IPS-11a (cell line): Measurements from ENCODE around the gene JAKMIP2.
"Not testable (repeated sequence)": the region's sequence is repeated elsewhere in the genome, so short reads cannot be mapped to it uniquely, and the experiment has no call there.

ENCODE experiments used
- H3K4me3 ChIP-seq: one replicate; pipeline ENCODE4 v1.5.1; 2013; ENCODE audit warnings: low read depth, low read length, control low read depth

The JAKMIP2 gene

DNA sequence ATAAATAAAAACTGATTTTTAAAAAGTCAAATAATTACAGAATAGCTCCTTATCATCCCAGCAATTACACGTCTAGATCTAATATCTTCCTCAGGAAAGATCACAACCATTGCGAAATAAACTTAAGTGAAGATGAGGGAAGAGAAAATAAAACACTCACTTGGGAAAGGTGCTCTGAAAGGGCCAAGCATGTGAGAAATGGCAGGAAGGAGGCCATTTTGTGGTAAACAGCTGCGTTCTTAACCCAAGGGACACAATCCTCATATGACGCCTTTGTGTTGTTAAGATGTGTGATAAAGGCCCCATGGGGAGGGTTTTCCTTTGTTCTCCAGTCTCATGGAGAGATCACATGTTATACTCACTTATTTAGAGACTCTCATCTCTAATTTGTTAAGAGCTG is 32.5 kb downstream of the JAKMIP2 start:
- no peak overlapping the region for H3K4me3 ChIP-seq

GRCh38 chr5:147748590-147748989 is 33.9 kb downstream of the JAKMIP2 start:
- H3K4me3 ChIP-seq, result no peak overlapping the region

DNA sequence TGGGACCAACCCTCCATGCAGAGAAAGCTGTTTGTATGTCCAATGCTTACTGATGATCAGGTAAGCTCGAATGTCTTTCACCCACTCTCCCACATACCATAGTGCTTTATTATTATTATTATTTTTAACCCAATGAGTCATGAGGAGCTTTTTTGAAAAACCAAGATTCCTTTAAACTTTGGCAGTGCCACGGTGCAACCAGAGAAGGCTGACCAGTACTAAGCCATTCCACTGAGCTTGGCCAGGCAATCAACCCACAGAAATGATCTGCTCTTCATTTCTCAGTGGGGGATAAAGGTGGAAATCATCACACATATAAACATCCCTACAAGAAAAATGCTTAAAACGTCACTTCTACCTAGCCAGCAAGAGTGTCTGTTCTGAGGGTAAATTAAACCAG is 35.5 kb downstream of the JAKMIP2 start:
- no peak overlapping the region for H3K4me3 ChIP-seq

DNA sequence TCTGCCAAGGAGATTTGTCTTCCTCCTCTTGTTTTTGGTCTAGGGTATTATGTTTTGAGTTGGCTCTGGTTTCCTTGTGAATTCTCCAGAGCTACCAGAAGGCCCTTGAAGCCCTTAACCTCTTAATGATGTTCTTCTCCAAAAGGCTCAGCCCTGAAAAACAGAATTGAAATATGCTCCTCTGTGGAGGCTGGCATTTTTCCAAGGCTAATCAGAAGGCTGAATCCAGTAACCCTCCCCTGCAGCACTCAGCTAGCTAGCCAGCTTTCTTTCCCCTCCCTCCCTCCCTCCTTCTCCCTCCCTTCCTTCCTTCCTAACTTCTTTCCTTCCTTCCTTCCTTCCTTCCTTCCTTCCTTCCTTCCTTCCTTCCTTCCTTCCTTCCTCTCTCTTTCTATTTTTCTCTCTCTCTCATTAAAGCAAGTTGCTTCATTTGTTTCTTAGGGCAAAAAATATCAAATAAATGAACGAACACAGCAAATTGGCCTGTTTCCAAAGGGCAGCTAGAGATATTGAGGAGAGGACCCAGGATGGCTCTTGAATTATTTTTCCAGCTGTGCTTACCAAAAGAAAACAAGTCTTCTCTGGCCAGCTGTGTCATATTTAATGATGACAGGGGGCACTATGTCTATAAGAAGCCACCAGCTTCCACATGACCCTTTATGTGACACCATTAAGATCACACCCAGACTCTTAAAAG is 38.7 kb downstream of the JAKMIP2 start:
- no peak overlapping the region for H3K4me3 ChIP-seq

DNA sequence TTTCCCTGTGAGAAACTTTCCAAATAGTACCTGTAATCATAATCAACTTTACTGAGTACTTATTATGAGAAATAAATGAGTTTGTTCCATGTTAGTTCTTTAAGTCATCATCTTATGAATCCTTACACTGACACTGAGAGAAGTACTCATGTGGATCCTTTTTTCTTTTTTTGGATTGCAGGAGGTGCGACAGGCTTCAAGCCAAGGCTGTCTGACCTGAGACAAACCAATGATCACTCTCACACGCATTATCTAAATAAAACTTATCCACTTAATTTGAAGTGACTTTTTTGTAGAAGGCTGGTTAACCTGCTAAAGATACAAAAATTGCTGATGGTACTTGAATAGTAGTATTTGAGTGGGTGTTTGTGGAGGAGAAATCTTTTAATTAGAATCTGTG is 39.5 kb downstream of the JAKMIP2 start:
- H3K4me3 ChIP-seq, result no peak overlapping the region

DNA sequence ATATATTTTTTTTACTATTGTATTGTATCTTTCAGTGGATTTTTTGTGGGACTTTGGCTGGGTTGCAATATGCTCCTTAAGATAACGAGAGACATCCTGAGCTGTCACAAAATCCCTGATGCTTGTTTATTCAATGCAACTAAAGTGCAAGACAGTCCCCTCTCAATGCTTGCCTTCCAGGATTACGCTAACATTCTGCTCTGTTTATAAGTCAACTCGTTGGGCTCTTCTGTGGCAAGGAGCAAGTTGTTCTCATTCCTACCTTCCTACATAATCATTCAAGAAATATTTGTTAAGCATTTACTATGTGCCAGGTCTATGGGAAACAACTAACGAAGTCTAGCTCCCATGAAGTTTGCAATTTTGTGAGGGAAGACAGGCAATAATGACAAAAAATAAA is 40.4 kb downstream of the JAKMIP2 start:
- no peak overlapping the region for H3K4me3 ChIP-seq

DNA sequence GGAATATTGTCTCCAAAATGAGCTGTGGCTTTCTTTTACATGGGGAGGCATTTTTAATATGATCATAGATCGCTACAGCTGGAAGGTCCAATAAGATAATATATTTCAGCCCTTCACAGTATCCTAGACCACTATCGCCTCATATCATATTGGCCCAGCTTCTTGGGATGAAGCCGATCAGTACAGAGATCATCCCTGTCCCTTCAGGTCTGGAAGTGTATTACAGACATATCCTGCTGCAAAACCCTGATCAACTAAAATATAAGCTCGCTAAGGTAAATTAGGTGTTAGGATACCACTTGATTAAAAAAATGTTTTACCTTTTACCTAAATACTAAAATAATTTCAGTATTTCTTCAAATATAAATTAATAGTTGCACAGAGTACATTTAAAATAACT is 41.7 kb downstream of the JAKMIP2 start:
- H3K4me3 ChIP-seq, result no peak overlapping the region

DNA sequence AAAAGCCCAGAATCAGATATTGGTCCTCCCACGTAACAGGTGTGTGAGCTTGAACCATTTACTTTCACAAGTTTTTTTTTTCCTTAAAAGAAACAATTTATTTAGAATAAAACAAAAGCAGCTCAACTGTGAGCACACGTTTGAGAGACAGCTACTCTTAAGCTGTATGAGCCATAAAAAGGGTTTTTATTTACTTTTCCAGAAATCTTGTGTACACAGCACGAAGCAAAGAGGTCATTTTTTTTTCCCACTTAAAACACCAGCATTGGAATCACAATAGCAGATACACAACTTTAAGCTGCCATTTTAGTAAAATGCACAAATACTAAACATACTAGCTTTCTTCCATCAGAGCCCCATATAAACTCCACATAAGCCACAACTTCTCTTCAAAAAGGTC is 44.6 kb downstream of the JAKMIP2 start:
- no peak overlapping the region for H3K4me3 ChIP-seq

- no peak overlapping the region for H3K4me3 ChIP-seq
These were observed 46.9 kb downstream of the JAKMIP2 start for GRCh38 chr5:147735621-147736125.

DNA sequence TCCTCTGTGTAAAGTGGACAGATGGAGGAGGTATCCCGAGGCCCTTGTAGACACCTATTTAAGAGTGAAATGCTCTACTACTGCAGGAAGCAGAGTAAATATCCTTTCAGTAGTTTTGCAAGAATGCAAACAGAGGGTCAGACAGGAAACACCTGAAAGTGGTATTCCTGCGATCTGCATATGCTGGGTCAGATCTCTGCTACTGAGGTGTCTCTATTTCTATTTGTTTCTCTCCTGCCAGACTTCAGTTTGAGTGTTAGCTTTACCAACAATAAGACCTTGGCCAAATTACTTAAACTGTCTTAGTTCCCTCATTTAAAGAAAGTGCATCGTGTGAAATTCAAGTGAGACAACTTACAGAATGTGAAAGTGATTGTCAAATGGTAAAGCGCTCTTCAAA is 47.6 kb downstream of the JAKMIP2 start:
- no peak overlapping the region for H3K4me3 ChIP-seq

DNA sequence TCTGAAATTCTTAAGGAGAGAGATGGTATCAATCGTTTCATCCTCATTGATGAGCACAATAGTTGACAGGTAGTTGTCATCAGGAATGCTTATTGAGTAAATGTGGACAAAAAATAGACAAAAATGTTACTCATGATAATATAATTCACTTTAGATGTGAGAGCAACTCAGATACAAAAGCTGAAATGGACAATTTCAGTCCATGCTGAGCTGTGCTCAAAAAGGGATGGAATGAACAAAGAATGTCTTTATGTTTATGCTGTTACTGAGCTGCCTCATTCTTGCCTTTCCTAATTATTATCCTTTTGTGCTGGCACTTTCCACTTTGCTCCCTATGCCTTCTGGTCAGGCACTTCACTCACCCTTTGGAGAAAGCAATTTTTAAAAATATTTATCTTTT is 49.5 kb downstream of the JAKMIP2 start:
- no peak overlapping the region for H3K4me3 ChIP-seq

DNA sequence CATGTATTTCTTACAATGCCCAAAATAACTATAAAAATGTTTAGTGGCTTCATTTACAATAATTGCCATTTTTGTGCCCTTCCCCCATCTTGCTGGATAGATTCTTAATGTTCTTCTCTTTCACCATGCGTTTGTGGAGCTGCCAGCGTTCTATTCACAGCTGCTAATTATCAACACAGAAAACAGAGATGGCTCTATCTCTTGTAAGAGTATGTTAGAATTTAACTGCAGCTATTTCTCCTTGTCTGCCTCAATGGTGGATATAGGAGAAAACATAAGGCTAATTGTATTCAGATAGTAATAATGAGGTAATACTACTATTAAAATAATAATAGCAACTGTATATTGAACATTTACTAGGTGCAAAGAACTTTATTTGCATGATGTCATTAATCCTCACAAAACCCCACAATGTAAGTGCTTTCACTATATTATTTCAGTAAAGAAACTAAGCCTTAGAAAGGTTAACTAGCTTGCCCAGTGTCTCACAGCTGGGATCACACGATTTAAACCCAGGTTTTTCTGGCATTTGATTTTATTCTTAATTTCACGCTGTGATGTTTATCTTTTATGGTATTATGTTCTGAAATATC is 50.1 kb downstream of the JAKMIP2 start:
- H3K4me3 ChIP-seq, result no peak overlapping the region

DNA sequence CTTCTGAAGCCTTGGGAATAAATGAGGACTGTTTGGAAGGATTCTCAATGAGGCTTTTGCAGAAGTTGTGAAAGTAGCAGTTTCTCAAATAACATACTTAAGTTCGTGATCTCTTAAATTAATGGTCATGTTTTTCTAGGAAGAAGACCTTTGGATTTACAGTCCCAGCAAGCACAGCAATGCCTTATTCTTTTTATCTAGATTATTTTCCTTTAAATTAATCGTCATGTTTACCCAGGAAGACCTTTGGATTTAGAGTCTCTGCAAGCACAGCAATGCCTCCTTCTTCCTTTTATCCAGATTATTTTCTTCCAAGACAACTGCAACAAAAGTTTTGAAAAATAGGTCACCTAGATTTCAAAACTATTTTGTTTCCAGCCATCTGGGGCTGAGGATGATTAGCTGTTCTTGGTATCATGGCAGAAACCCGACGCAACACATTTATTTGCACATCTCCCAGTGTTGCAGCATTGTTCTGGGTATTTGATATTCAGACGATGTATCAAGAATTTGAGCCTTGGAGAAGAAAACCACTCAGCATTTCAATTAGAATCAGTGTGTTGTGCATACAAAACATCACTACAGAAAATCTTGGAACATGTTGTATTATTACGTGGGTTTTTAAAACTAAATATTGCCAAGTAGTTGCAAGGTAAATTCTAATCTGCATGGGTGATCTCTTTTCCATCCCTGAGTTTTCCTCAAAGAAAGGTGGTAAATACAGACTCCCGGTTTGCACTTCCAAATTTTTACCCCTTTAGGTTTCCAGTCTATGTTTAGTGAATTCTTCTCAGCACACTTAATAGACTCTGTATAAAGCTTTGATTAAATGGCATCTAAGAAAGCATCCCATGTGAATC is 50.9 kb downstream of the JAKMIP2 start:
- H3K4me3 ChIP-seq, result no peak overlapping the region

DNA sequence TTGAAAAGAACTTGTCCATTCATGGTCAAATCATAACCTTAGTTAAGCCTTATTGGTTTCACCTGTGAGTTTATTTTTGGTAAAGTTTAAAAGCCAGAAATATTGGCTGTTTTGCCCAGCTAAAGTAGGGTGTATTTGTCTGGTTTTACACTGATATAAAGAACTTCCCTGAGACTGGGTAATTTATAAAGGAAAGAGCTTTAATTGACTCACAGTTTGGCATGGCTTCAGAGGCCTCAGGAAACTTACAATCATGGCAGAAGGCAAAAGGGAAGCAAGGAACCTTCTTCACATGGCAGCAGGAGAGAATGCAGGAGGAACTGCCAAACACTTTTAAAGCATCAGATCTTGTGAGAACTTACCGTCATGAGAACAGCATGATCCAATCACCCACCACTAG is 55.3 kb downstream of the JAKMIP2 start:
- H3K4me3 ChIP-seq, result no peak overlapping the region

GRCh38 chr5:147721191-147721960 is 61.2 kb downstream of the JAKMIP2 start:
- not testable (repeated sequence) for H3K4me3 ChIP-seq

DNA sequence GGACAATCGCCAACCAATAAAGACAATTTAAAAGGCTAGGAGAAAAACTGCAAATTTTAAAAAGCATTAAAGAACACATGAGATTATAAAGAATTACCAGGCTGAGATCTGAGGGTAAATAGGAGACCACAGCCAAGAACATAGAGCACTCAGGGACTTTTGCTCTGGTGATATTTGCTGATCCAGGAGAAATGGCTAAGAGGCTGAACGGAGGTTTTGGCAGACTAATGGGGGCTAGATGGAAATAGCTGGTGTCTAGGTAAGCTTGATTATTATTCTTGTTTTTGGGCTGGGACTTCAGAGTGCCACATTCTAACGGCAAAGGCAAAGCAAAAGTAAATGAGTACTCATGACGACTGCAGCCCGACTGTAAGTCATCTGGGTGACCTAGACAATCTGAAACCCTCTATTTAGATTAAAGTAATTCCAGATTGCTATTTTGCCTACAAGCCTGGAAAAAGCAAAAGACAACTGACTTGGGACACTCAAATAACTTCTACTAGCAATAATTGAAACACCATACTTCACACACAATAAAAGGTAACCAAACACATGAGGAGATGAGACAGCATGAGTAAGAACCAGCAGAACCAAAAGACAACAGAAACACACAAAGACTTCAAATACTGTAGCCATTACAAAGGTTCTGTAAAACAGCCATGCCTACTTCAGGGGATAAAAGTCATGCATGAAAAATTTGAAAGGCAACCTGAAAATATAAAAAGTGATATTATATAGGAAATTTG is 68.8 kb downstream of the JAKMIP2 start:
- H3K4me3 ChIP-seq, result no peak overlapping the region

DNA sequence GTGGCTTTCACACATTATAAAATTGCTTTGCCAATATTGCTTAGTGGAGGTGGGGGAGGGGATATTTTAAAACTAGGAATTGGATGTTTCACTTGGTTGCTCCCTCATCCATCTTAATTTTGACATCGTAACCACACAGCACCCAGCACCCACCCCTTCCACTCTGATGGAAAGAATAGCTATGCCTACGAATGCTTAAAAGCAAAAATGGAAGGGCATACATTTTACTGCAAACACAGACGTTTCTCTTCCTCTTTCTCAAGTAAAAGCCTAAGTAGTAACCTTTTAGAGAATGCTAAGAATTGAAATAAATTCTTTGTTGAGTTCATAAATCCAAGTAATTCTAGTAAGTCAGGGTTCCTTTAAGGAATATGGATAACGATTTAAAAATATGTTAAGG is 69.9 kb downstream of the JAKMIP2 start:
- H3K4me3 ChIP-seq, result no peak overlapping the region

DNA sequence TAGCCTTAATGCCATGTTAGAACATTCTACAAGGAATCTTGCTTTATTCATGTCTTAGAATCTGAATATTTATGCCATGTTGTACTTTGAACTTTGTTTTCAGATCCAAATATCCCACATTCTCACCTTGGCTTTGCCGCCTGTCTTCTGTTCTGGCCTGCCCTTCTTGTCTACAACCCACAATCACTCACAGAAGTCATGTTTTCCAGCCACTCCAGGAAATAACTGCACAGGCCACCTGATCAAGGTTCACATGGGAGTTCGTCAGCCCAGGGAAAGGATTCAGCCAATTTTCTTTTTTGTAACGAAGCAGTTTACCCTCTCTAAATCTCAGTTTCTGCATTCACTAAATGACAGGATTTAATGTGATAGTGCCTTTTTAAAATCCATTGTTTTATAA is 70.5 kb downstream of the JAKMIP2 start:
- H3K4me3 ChIP-seq, result no peak overlapping the region

- no peak overlapping the region for H3K4me3 ChIP-seq
These were observed 71.5 kb downstream of the JAKMIP2 start for GRCh38 chr5:147711019-147711418.

- no peak overlapping the region for H3K4me3 ChIP-seq
These were observed 73.8 kb downstream of the JAKMIP2 start for GRCh38 chr5:147708708-147709107.
